ENCODE data around the gene KDSR. TPM values are rescaled to one million over a fixed set of nuclear protein-coding genes. Genes with fewer than 3 reads are reported as not detected.

KDSR gene
- total RNA-seq, 6 experiments from 2014 or later: 46.7 to 69.4 (median 57.1) TPM

DNA sequence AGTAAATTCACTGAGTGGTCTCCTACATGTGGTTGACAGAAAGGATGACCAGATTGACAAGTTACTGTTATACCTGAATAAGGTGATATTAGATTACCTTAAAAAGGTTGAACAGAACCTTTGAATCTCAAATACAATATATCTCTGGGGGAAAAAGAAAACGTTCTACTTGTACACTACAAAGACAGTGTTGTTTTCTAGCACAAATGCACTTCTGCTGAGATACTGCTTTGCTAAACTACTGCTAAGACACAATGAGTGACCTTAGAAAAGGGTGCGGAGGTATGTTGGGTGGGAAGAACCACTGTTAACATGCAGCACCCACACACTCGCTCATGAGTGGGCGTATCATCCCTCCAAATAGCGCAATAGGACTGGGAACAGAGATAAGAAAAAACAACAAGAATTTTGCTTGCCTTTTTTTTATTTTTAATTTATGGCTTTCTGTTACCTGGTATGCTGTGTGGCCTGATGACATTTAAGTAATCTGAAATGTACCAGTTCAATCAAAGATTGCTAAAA, 53.5 kb downstream of the KDSR start:
- H3K4me3 Mint-ChIP-seq: no peak overlapping the region
- H3K27me3 Mint-ChIP-seq (ENCODE audit: insufficient read depth): peaks cover 46% of the 10 kb centered on the region
- no peak for DNase-seq
- TF ChIP-seq, protein P1, sequence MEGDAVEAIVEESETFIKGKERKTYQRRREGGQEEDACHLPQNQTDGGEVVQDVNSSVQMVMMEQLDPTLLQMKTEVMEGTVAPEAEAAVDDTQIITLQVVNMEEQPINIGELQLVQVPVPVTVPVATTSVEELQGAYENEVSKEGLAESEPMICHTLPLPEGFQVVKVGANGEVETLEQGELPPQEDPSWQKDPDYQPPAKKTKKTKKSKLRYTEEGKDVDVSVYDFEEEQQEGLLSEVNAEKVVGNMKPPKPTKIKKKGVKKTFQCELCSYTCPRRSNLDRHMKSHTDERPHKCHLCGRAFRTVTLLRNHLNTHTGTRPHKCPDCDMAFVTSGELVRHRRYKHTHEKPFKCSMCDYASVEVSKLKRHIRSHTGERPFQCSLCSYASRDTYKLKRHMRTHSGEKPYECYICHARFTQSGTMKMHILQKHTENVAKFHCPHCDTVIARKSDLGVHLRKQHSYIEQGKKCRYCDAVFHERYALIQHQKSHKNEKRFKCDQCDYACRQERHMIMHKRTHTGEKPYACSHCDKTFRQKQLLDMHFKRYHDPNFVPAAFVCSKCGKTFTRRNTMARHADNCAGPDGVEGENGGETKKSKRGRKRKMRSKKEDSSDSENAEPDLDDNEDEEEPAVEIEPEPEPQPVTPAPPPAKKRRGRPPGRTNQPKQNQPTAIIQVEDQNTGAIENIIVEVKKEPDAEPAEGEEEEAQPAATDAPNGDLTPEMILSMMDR (IDR thresholded peaks at IDR 0.05): no peak
- no peak overlapping the region for H3K27ac Mint-ChIP-seq
- no peaks in the 10 kb centered on the region for H3K9me3 Mint-ChIP-seq
- H3K36me3 Mint-ChIP-seq (ENCODE audit: low read depth): no peaks in the 10 kb centered on the region; the same call in 1 of the 2 replicates
- H3K4me1 Mint-ChIP-seq (ENCODE audit: low read depth): peaks cover 7% of the 10 kb centered on the region

DNA sequence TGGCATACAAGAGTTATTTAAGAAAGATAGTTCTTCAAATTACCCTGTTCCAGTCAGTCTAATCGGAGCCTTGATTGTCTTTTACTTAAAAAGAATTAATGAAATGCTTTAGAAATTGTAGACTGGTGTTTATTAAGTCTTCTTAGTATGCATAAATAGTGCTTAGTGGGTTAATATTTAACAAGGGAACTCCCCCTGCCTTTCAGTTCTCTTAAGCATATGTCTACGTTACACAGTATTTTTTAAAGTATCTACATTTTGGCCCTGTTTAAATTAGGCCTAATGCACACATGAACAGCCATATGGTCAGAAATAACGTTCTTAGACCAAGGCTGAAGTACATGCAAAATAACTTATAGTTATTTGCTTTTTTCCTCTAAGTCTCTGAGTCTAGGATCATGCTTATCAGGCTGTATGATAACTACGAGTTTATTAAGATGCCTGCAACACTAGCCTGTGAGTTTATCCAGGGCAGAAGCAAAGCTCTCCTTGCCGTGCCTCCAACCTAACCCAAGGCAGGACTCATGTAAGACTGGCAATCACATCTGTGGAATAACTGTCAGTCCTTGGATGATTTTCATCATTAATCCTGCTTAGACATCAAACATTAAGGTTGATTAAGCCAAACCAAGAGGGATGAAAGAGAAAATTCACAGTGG, 54.1 kb downstream of the KDSR start:
- H3K36me3 Mint-ChIP-seq (ENCODE audit: low read depth): no peaks in the 10 kb centered on the region
- H3K27ac Mint-ChIP-seq: no peak overlapping the region
- H3K4me1 Mint-ChIP-seq (ENCODE audit: low read depth): peaks cover 6% of the 10 kb centered on the region; the same call in 1 of the 2 replicates
- TF ChIP-seq, protein P1 (IDR thresholded peaks at IDR 0.05): no peak
- no peak for DNase-seq
- no peak overlapping the region for H3K4me3 Mint-ChIP-seq
- peaks cover 46% of the 10 kb centered on the region for H3K27me3 Mint-ChIP-seq (ENCODE audit: insufficient read depth)
- no peaks in the 10 kb centered on the region for H3K9me3 Mint-ChIP-seq

DNA sequence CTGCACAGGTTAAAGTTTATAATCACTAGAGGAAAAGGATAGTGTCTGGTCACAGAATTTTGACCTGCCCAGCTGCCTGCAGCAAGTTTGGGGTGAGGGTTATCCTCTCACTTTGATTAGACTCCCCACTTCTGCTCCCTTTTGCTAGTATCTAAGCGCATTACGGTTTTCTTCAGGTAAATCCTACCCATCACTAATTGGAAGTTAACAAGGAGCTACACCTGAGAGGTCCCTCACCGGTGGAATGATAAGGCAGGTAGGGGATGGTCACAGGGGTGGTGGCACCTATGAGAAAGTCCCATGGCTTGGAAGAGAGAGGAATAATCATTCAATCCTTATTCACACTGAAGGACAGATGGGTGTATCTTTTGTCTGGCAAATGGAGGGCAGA, 55.0 kb downstream of the KDSR start:
- TF ChIP-seq, protein P1 (IDR thresholded peaks at IDR 0.05): no peak
- Mint-ChIP-seq H3K36me3 (ENCODE audit: low read depth) (no peaks in the 10 kb centered on the region), H3K27me3 (ENCODE audit: insufficient read depth) (peaks cover 40% of the 10 kb centered on the region; the same call in 1 of the 2 replicates), H3K27ac (no peak overlapping the region), H3K9me3 (no peaks in the 10 kb centered on the region), H3K4me3 (no peak overlapping the region), H3K4me1 (ENCODE audit: low read depth) (peaks cover 4% of the 10 kb centered on the region; the same call in 1 of the 2 replicates)
- DNase-seq: no peak

DNA sequence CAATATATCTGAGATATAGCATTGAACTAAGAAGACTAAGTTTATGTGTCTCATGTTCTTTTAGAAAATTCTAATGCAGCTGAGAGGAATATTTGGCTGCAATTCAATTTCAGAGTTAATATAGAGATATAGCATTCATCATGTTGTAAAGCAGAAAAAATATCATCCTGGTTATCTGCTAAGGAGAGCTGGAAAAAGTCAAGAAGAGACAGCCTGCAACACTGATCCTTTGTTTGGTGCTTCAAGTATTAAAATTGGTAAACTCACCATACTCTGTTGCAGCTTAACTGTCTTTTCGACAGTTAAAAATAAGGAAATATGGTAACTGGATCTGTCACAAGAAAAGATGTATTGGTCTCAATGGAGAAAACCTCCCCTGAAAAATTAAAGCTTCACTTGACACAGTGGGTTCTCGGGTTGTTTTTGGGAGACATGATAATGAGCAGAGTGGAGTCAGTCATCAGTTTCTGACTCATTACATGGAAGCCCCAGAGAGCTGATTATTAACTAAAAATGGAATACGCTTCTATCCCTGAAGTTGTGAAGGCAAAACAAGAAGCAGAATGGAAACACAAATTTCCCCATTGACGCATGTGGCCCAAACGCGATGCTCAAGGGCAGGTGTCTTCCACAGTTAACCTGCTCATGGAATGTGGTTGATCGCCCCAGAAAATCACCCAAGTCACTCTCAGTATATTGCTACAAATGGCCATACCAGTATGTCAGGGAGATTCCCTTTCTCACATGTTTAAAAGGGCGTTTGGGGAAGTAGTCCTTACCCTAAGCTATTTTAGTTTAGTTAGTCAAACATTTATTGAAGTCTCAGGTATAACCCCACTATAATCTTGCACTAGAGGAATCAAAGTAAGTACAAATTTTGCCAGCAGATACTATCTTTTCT, 55.6 kb downstream of the KDSR start:
- no peak overlapping the region for H3K4me3 Mint-ChIP-seq
- H3K4me1 Mint-ChIP-seq (ENCODE audit: low read depth): no peaks in the 10 kb centered on the region; the same call in 1 of the 2 replicates
- TF ChIP-seq, protein P1 (IDR thresholded peaks at IDR 0.05): no peak

DNA sequence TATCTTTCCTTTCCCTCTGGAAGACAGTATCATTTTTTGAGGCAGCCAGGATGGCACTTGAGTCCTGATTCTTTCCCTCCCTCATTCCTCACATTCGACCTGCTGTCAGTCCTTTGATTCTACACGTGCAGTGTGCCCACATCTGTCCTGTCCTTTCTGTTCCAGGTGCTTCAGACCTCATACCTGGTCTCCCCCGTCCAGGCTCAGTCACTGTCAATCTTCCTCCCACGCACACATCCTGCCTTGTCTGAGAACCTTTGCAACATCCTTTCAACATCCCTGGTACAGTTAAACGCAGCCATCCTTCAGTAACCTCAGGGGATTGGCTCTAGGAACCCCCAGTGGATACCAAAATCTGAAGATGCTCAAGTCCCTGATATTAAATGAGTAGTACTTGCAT, 57.6 kb downstream of the KDSR start:
- Mint-ChIP-seq H3K27me3 (ENCODE audit: insufficient read depth) (peaks cover 34% of the 10 kb centered on the region; the same call in 1 of the 2 replicates), H3K4me3 (no peak overlapping the region), H3K9me3 (no peaks in the 10 kb centered on the region), H3K27ac (no peak overlapping the region), H3K36me3 (ENCODE audit: low read depth) (no peaks in the 10 kb centered on the region), H3K4me1 (ENCODE audit: low read depth) (no peaks in the 10 kb centered on the region; the same call in 1 of the 2 replicates)
- DNase-seq: no peak
- TF ChIP-seq, protein P1 (IDR thresholded peaks at IDR 0.05): no peak

More for the DNA sequence above, 55.6 kb downstream of the KDSR start:
- Mint-ChIP-seq H3K27ac (no peak overlapping the region), H3K9me3 (no peaks in the 10 kb centered on the region), H3K36me3 (ENCODE audit: low read depth) (no peaks in the 10 kb centered on the region), H3K27me3 (ENCODE audit: insufficient read depth) (peaks cover 38% of the 10 kb centered on the region; the same call in 1 of the 2 replicates)
- no peak for DNase-seq

Data from HFFc6 (cell line).